MM.1S (cell line): ENCODE data around the gene MEGF9.

ENCODE experiments used
- DNase-seq: peaks from one replicate; pipeline ENCODE4 v3.0.0-alpha.2; 2015
- H2AFZ ChIP-seq: fragments of 300-600 bp; sonication (generic); 2 replicates; pipeline ENCODE4 v1.6.0; 2016; ENCODE audit warnings: antibody characterized with exemption, low read length
- H3F3A ChIP-seq: fragments of 300-600 bp; sonication (generic); 2 replicates; pipeline ENCODE4 v1.6.1; 2016; ENCODE audit warnings: mild to moderate bottlenecking, antibody characterized with exemption, low read length, moderate library complexity, mixed read lengths; ENCODE audit not compliant: insufficient read depth
- H3K27ac ChIP-seq: fragments of 300-600 bp; sonication (generic); 2 replicates; pipeline ENCODE4 v1.5.1; 2016; ENCODE audit warnings: mild to moderate bottlenecking, low read length
- H3K27me3 ChIP-seq: fragments of 300-600 bp; sonication (generic); replicated peaks from 2 replicates; pipeline ENCODE4 v1.6.0; 2016; ENCODE audit warnings: low read length; ENCODE audit not compliant: insufficient read depth
- H3K36me3 ChIP-seq: fragments of 300-600 bp; sonication (generic); replicated peaks from 2 replicates; pipeline ENCODE4 v1.6.1; 2016; ENCODE audit warnings: mild to moderate bottlenecking, low read length, mixed read lengths; ENCODE audit not compliant: insufficient read depth
- H3K4me1 ChIP-seq: fragments of 300-600 bp; sonication (generic); 2 replicates; pipeline ENCODE4 v1.6.1; 2016; ENCODE audit warnings: low read length, mixed read lengths
- H3K4me2 ChIP-seq: fragments of 300-600 bp; sonication (generic); 2 replicates; pipeline ENCODE4 v1.6.0; 2016; ENCODE audit warnings: low read depth, low read length
- H3K4me3 ChIP-seq: fragments of 300-600 bp; sonication (generic); 2 replicates; pipeline ENCODE4 v1.5.1; 2016; ENCODE audit warnings: low read length, mixed read lengths
- H3K79me2 ChIP-seq: fragments of 300-600 bp; sonication (generic); 2 replicates; pipeline ENCODE4 v1.6.1; 2016; ENCODE audit warnings: mixed run types, low read length, mixed read lengths
- H3K9ac ChIP-seq: fragments of 300-600 bp; sonication (generic); 2 replicates; pipeline ENCODE4 v1.6.1; 2016; ENCODE audit warnings: low read length, mixed read lengths
- H3K9me2 ChIP-seq: fragments of 300-600 bp; sonication (generic); replicated peaks from 2 replicates; pipeline ENCODE4 v1.6.1; 2016; ENCODE audit warnings: mild to moderate bottlenecking, low read length, mixed read lengths; ENCODE audit not compliant: insufficient read depth
- H3K9me3 ChIP-seq: fragments of 300-600 bp; sonication (generic); replicated peaks from 2 replicates; pipeline ENCODE4 v1.6.1; 2016; ENCODE audit warnings: mild to moderate bottlenecking, low read length, mixed read lengths; ENCODE audit not compliant: insufficient read depth
- H4K20me1 ChIP-seq: fragments of 300-600 bp; sonication (generic); 2 replicates; pipeline ENCODE4 v1.6.1; 2016; ENCODE audit warnings: mild to moderate bottlenecking, low read length, moderate library complexity, mixed read lengths; ENCODE audit not compliant: insufficient read depth
- EZH2 ChIP-seq: fragments of 300-600 bp; sonication (generic); optimal IDR thresholded peaks from 2 replicates; pipeline ENCODE3; 2017; ENCODE audit warnings: low read depth, mild to moderate bottlenecking, antibody characterized with exemption, low read length, mixed read lengths
- EZH2phosphoT487 ChIP-seq: fragments of 300-600 bp; sonication (generic); IDR thresholded peaks from 2 replicates; pipeline ENCODE4 v1.6.1; 2018; ENCODE audit warnings: antibody characterized with exemption, low read length
- TF ChIP-seq, protein P1 (sequence below): fragments of 300-600 bp; sonication (generic); IDR thresholded peaks from 2 replicates; pipeline ENCODE4 v1.5.1; 2016; ENCODE audit warnings: antibody characterized with exemption, low read length, mixed read lengths

The MEGF9 gene

GRCh38 chr9:120572472-120572871, 141.8 kb downstream of the MEGF9 start:
- Histone ChIP-seq H3K27me3 (no peaks in the 10 kb centered on the region), H3K4me1 (peaks cover 28% of the 10 kb centered on the region), H3K4me3 (no peak overlapping the region)

DNA sequence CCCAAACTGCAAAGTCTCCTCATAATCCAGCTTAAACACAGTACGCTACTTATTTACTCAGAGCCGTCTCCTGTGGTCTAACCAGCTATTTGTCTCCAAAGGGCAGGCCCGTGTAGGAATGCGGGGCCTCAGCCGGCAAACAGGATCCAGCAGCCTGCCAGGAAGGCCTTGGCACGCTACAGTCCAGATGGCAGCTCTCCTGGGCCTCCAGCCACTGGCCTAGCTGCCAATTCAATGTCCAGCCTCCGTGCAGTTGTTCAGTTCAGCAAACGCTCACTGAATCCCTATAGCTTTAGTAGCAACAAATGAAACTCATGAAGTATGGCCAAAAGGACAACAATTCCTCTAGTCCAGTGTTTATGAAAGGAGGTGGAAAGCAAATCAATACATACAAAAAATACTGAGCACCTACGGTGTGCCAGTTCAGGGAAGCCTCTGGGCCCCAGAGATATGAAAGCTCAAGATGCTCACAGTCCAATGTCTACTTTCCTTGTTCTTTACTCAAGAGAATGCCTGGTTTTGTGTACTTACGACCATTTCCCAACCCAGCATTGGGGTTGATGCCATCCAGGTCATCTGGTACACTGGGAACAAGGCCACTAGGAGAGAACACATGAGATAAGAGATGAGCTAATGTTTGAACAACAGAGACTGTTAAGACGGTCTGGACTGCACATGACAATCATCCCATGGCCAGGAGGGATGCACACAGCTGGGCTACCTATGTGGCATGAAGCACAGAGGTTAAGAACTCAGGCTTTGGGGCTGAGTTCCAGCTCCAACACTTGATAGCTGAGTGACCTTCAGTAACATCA, 142.6 kb downstream of the MEGF9 start:
- no peak overlapping the region for H2AFZ ChIP-seq
- H3K4me3 ChIP-seq: no peak overlapping the region
- peaks cover 22% of the 10 kb centered on the region for H3F3A ChIP-seq
- H3K9me2 ChIP-seq: no peaks in the 10 kb centered on the region
- no peak overlapping the region for H3K4me2 ChIP-seq
- H3K9ac ChIP-seq: no peak overlapping the region
- no peak overlapping the region for H3K27ac ChIP-seq
- no peaks in the 10 kb centered on the region for H3K9me3 ChIP-seq
- DNase-seq: no peak
- peaks cover 36% of the 10 kb centered on the region for H3K4me1 ChIP-seq
- TF ChIP-seq EZH2 (no peak), EZH2phosphoT487 (no peak)
- TF ChIP-seq, protein P1, sequence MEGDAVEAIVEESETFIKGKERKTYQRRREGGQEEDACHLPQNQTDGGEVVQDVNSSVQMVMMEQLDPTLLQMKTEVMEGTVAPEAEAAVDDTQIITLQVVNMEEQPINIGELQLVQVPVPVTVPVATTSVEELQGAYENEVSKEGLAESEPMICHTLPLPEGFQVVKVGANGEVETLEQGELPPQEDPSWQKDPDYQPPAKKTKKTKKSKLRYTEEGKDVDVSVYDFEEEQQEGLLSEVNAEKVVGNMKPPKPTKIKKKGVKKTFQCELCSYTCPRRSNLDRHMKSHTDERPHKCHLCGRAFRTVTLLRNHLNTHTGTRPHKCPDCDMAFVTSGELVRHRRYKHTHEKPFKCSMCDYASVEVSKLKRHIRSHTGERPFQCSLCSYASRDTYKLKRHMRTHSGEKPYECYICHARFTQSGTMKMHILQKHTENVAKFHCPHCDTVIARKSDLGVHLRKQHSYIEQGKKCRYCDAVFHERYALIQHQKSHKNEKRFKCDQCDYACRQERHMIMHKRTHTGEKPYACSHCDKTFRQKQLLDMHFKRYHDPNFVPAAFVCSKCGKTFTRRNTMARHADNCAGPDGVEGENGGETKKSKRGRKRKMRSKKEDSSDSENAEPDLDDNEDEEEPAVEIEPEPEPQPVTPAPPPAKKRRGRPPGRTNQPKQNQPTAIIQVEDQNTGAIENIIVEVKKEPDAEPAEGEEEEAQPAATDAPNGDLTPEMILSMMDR: no peak
- H3K27me3 ChIP-seq: no peaks in the 10 kb centered on the region
- no peaks in the 10 kb centered on the region for H4K20me1 ChIP-seq
- H3K36me3 ChIP-seq: no peaks in the 10 kb centered on the region; the same call in 1 of the 2 replicates
- H3K79me2 ChIP-seq: peaks cover 75% of the 10 kb centered on the region

More at GRCh38 chr9:120572472-120572871, 141.8 kb downstream of the MEGF9 start:
- no peak overlapping the region for H3K27ac ChIP-seq
- no peak overlapping the region for H3K9ac ChIP-seq
- H3K9me3 ChIP-seq: no peaks in the 10 kb centered on the region
- no peaks in the 10 kb centered on the region; the same call in 1 of the 2 replicates for H3K36me3 ChIP-seq
- H4K20me1 ChIP-seq: no peaks in the 10 kb centered on the region
- no peak overlapping the region for H3K4me2 ChIP-seq
- H3F3A ChIP-seq: peaks cover 20% of the 10 kb centered on the region
- H3K79me2 ChIP-seq: peaks cover 75% of the 10 kb centered on the region
- TF ChIP-seq EZH2 (no peak), EZH2phosphoT487 (no peak)
- TF ChIP-seq, protein P1: no peak
- no peak overlapping the region for H2AFZ ChIP-seq
- H3K9me2 ChIP-seq: no peaks in the 10 kb centered on the region
- DNase-seq: no peak

DNA sequence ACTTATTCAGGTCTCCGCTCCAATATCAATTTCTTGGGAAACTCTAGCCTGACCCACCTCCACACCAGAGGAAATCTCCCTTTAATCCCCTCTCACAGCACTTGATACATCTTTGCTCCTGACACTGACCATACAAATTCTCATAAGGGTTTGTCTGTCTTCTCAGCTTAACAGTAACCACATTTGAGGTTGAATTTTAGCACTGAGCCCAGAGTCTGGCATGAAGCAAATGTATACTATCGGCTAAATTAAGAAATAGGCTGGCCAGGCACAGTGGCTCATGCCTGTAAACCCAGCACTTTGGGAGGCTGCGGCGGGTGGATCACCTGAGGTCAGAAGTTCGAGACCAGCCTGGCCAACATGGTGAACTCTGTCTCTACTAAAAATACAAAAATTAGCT, 144.0 kb downstream of the MEGF9 start:
- Histone ChIP-seq H3K4me1 (peaks cover 48% of the 10 kb centered on the region), H3K27ac (no peak overlapping the region; the same call in 1 of the 2 replicates), H3K9ac (no peak overlapping the region), H3K36me3 (no peaks in the 10 kb centered on the region; the same call in 1 of the 2 replicates), H2AFZ (no peak overlapping the region), H3K4me2 (no peak overlapping the region), H3K9me3 (no peaks in the 10 kb centered on the region), H3K9me2 (no peaks in the 10 kb centered on the region), H3K27me3 (no peaks in the 10 kb centered on the region), H3K79me2 (peaks cover 75% of the 10 kb centered on the region), H4K20me1 (no peaks in the 10 kb centered on the region), H3F3A (peaks cover 22% of the 10 kb centered on the region), H3K4me3 (no peak overlapping the region)
- no peak for DNase-seq
- TF ChIP-seq EZH2: no peak
- TF ChIP-seq, protein P1: no peak
- TF ChIP-seq EZH2phosphoT487: no peak
